GM19351 (cell line): ENCODE results near the gene TMEM218.
"Not testable (repeated sequence)": the region's sequence is repeated elsewhere in the genome, so short reads cannot be mapped to it uniquely, and the experiment has no call there.

Experiments
- ATAC-seq: cut with Tn5 transposase; IDR thresholded peaks from one replicate; pipeline ENCODE4 v1.9.1; 2021; ENCODE audit warnings: mild to moderate bottlenecking, moderate library complexity; ENCODE audit not compliant: unreplicated experiment

TMEM218 gene

GRCh38 chr11:125090816-125091215, 20.6 kb downstream of the TMEM218 start:
- no peak for ATAC-seq

DNA sequence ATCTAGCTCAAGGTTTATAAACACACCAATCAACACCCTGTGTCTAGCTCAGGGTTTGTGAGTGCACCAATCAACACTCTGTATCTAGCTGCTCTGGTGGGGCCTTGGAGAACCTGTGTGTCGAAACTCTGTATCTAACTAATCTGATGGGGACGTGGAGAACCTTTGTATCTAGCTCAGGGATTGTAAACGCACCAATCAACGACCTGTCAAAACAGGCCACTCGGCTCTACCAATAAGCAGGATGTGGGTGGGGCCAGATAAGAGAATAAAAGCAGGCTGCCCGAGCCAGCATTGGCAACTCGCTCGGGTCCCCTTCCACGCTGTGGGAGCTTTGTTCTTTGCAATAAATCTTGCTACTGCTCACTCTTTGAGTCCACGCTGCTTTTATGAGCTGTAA, 21.3 kb downstream of the TMEM218 start:
- ATAC-seq: not testable (repeated sequence)

- not testable (repeated sequence) for ATAC-seq
These were observed 21.9 kb downstream of the TMEM218 start for GRCh38 chr11:125089481-125089880.

DNA sequence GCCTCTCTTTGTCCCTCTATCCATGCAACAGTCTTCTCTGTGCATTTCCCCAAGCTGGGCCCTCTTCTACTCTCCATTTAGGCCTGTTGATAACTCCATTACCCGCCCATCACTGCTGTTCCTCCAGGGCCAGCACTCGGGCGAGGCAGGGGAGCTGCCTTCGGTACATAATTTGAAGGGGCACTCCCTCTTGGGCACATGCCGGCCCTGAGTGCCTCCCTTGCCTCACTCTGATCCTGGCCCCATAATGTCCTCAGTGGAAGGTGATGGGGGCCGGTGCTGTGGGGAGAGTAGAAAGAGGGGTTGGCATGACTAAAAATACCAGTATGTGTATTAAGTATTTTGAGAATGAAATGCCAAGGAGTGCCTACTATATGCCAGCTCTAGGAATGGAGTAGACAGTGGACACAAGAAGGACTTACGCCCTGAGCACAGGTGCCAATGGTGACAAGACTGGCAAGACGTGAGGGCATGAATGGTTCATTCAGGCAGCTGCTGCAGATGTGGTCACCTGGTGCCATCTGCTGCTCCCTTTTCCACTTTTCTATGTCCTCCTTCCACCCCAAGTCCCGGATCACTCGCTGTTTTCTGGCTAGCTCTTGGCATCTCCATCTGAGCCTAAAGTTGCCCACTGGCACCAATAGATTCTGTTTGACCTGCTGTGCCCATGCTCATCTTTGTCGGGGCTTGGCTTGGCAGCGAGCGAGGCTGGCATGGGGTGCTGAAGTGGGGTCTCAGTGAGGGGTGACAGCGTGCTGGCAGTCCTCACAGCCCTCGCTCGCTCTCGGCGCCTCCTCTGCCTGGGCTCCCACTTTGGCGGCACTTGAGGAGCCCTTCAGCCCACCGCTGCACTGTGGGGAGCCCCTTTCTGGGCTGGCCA, 22.6 kb downstream of the TMEM218 start:
- no peak for ATAC-seq

GRCh38 chr11:125088123-125088522, 23.3 kb downstream of the TMEM218 start:
- ATAC-seq: no peak

- no peak for ATAC-seq
These were observed 24.7 kb downstream of the TMEM218 start for GRCh38 chr11:125086633-125087296.

- ATAC-seq: no peak
These were observed 25.9 kb downstream of the TMEM218 start for GRCh38 chr11:125085301-125086081.

- ATAC-seq: no peak
These were observed 26.6 kb downstream of the TMEM218 start for GRCh38 chr11:125084761-125085231.

DNA sequence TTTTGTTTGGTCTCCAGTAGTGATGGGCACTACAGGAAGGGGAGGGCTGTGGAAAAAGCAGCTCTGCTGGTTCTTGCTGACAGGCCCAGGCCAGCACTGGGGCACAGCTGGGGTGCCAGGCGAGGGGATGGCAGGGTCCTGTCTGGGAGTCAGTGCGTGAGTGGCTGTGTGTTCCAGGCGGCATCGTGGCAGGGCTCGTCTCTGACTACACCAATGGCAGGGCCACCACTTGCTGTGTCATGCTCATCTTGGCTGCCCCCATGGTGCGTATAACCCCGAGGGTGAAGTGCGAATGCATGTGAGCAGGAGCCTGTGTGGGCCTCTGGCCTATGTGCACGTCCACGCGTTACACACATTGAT, 27.4 kb downstream of the TMEM218 start:
- no peak for ATAC-seq

GRCh38 chr11:125083312-125084056, 27.9 kb downstream of the TMEM218 start:
- ATAC-seq: no peak

DNA sequence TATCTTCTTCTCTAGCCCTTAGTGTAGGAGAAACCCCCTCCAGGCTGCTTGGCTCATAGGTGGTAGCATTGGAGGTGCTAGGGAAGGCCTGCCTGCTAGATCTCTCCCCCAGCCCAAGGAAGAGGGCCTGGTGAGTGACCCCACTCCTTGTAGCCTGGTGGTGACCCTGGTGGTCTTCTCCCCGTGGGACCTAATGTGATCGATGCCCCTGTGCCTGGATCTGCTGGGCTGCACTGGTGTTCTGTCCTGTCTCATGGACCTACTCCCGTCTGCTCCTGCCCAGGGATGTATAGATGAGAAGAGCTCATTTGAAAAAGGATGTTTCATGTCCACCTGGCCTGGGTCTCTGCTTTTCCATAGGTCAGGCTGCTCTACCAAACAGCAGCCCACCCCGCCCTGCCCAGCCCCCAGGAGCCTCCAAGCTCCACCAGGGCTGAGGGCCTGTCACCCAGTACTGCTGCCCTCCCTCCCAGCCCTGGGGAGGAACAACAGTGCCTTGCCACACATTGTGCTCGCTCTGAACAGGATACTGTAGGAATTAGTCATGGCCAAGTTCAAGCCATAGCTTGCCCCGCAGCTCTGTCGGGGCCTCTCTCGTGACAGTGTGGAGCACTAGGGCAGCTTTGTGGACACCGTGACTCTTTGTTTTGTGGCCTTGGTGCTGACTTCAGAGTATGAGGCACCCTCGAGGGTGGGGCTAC, 28.7 kb downstream of the TMEM218 start:
- ATAC-seq: no peak

DNA sequence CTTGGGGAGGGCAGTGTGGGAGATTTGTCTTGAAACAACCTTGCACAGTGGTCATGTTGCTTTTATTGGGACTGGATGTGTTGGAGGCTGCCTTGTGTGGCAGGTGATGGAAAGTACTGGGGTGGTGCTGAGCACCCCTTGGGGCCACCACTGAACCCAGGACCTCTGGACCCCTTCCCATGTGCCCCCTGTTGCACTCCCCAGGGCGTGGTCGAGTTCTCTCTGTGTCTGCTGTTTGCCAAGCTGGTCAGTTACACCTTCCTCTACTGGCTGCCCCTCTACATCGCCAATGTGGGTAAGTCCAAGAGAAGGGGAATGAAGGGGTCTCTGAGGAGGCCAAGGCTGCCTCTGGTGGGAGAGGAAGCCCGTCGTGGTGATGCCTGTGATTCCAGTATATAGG, 29.4 kb downstream of the TMEM218 start:
- no peak for ATAC-seq

- no peak for ATAC-seq
These were observed 30.2 kb downstream of the TMEM218 start for GRCh38 chr11:125081098-125081798.

- no peak for ATAC-seq
These were observed 30.9 kb downstream of the TMEM218 start for GRCh38 chr11:125080531-125080911.

GRCh38 chr11:125079878-125080530, 31.4 kb downstream of the TMEM218 start:
- no peak for ATAC-seq

DNA sequence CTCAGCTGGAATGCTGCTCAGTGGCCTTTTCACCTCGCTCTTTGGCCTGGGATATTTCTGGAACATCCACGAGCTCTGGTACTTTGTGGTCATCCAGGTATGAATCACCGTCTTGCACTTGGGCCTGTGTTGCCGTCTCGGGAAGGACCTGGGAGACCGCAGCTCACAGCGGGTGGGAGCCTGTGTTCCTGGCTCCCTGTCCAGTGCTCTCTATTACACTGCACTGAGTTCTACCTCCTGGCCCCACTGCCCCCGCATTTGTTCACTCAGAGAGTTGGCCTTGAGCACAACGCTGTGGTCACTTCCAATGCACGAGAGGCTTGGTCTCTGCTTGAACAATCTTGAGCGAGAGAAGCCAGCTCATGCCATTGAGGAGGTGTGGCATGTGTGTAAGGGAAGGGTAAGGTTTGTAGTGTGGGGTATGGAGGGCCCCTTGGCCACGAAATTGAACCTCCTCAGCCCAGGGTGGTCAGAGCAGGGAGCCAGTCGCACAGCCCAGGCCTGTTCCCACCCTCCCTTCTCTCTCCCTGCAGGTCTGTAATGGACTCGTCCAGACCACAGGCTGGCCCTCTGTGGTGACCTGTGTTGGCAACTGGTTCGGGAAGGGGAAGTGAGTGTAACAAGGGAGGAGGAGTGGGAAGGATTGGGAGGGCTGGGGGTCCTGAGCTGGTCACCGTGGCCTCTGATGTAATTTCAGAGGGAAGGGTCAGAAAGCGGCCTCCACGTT, 32.1 kb downstream of the TMEM218 start:
- no peak for ATAC-seq

GRCh38 chr11:125078516-125079140, 32.8 kb downstream of the TMEM218 start:
- no peak for ATAC-seq

- ATAC-seq: no peak
These were observed 33.4 kb downstream of the TMEM218 start for GRCh38 chr11:125078016-125078415.
